B cell (primary cell): Measurements from ENCODE around the gene TMEM131L. TPM values are rescaled to one million over a fixed set of nuclear protein-coding genes. Genes with fewer than 3 reads are reported as not detected.
A peak's percentile ranks its signal among the peaks of the same experiment; 100 is the strongest.

Source experiments
- ATAC-seq: fragments of 200-7000 bp; cut with Tn5 transposase; one replicate; pipeline ENCODE4 v1.10.0; 2021; ENCODE audit warnings: low read depth, mild to moderate bottlenecking, moderate number of reproducible peaks, moderate library complexity
- CTCF ChIA-PET: fragments of 350-600 bp; sonication (Branson Sonifier 250); formaldehyde crosslinking; loops from one replicate; lab custom pipeline; 2021; ENCODE audit warnings: antibody characterized with exemption, inconsistent platforms; lab: Charles Lee
- POLR2A ChIA-PET: fragments of 350-600 bp; sonication (Branson Sonifier 250); formaldehyde crosslinking; loops from one replicate; lab custom pipeline; 2021; ENCODE audit warnings: antibody characterized with exemption; lab: Charles Lee
- DNase-seq: peaks from one replicate; pipeline ENCODE4 v3.0.0; 2013
- H2AFZ ChIP-seq: 2 replicates; pipeline ENCODE4 v1.6.1; 2012; ENCODE audit warnings: mild to moderate bottlenecking, low read depth, low read length; ENCODE audit not compliant: insufficient read depth, poor library complexity, severe bottlenecking
- H3K27ac ChIP-seq, 2 donors: 1 replicate in 1 of 2; 2 replicates in 1 of 2; pipeline ENCODE4 v1.5.1; 2012 to 2013; ENCODE audit warnings: low read length in 2 of 2, mild to moderate bottlenecking in 2 of 2, moderate library complexity in 1 of 2
- H3K27me3 ChIP-seq, 4 experiments: fragments of 200-600 bp in 1 of 4; sonication (generic) in 1 of 4; replicated peaks in 1 of 4; 1 replicate in 2 of 4; 2 replicates in 2 of 4; pipeline versions ENCODE4 v1.6.1 to v1.7.0; 2013 to 2016; ENCODE audit warnings: low read length in 3 of 4, mild to moderate bottlenecking in 2 of 4, mixed read lengths in 1 of 4, moderate library complexity in 1 of 4; ENCODE audit not compliant: insufficient read depth in 4 of 4, control insufficient read depth in 3 of 4; ENCODE audit errors: control extremely low read depth in 1 of 4
- H3K36me3 ChIP-seq, 2 experiments: replicated peaks in 1 of 2; 1 replicate in 1 of 2; 2 replicates in 1 of 2; pipeline versions ENCODE4 v1.6.1 to v1.7.1; 2013; ENCODE audit warnings: low read length in 1 of 2; ENCODE audit not compliant: insufficient read depth in 2 of 2, control insufficient read depth in 1 of 2; ENCODE audit errors: control extremely low read depth in 1 of 2, extremely low read depth in 1 of 2
- H3K4me1 ChIP-seq, 2 donors: fragments of 200-600 bp in 1 of 2; sonication (generic) in 1 of 2; 1 replicate in 1 of 2; 2 replicates in 1 of 2; pipeline versions ENCODE4 v1.5.1 to v1.6.1; 2013 to 2017; ENCODE audit warnings: low read length in 2 of 2; ENCODE audit not compliant: control insufficient read depth in 2 of 2, insufficient read depth in 2 of 2
- H3K4me2 ChIP-seq: replicated peaks from 2 replicates; pipeline ENCODE3; 2012; ENCODE audit warnings: mild to moderate bottlenecking, low read depth, low read length; ENCODE audit not compliant: poor library complexity, severe bottlenecking
- H3K4me3 ChIP-seq, 5 experiments: fragments of 200-600 bp in 1 of 5; sonication (generic) in 1 of 5; 1 replicate in 3 of 5; 2 replicates in 2 of 5; pipeline versions ENCODE4 v1.5.1 to v1.7.0; 2011 to 2016; ENCODE audit warnings: low read length in 4 of 5, mild to moderate bottlenecking in 4 of 5, low read depth in 2 of 5, control low read depth in 1 of 5, moderate library complexity in 1 of 5; ENCODE audit not compliant: insufficient read depth in 1 of 5; ENCODE audit errors: control extremely low read depth in 1 of 5, extremely low read depth in 1 of 5
- H3K79me2 ChIP-seq: fragments of 200-600 bp; sonication (generic); one replicate; pipeline ENCODE4 v1.6.0; 2016; ENCODE audit warnings: low read length; ENCODE audit not compliant: control insufficient read depth, insufficient read depth
- H3K9ac ChIP-seq: fragments of 200-600 bp; sonication (generic); 2 replicates; pipeline ENCODE4 v1.6.1; 2017; ENCODE audit warnings: mild to moderate bottlenecking, low read length, moderate library complexity
- H3K9me3 ChIP-seq, 3 donors: one replicate each; pipeline versions ENCODE4 v1.6.1 to v1.7.1; 2013; ENCODE audit warnings: low read length in 2 of 3; ENCODE audit not compliant: control insufficient read depth in 2 of 3, insufficient read depth in 1 of 3; ENCODE audit errors: control extremely low read depth in 1 of 3
- H4K20me1 ChIP-seq: 2 replicates; pipeline ENCODE4 v1.6.0; 2012; ENCODE audit warnings: mild to moderate bottlenecking, low read length; ENCODE audit not compliant: insufficient read depth, control insufficient read depth, poor library complexity, severe bottlenecking
- H3K27ac Mint-ChIP-seq: one replicate; pipeline ENCODE4 v1.8.0; 2021; ENCODE audit warnings: mixed read lengths
- H3K27me3 Mint-ChIP-seq: one replicate; pipeline ENCODE4 v1.8.0; 2021; ENCODE audit warnings: mixed read lengths
- H3K4me1 Mint-ChIP-seq: one replicate; pipeline ENCODE4 v1.8.0; 2021; ENCODE audit warnings: mixed read lengths
- H3K4me3 Mint-ChIP-seq: one replicate; pipeline ENCODE4 v1.8.0; 2021; ENCODE audit warnings: mixed read lengths
- H3K9me3 Mint-ChIP-seq: one replicate; pipeline ENCODE4 v1.8.0; 2022; ENCODE audit warnings: mixed read lengths; ENCODE audit not compliant: insufficient read depth
- CTCF ChIP-seq: fragments of 200-600 bp; IDR thresholded peaks from one replicate; pipeline ENCODE4 v1.8.0; 2022; ENCODE audit warnings: antibody characterized with exemption, mild to moderate bottlenecking
- EZH2 ChIP-seq: IDR thresholded peaks from 2 replicates; pipeline ENCODE4 v1.6.1; 2012; ENCODE audit warnings: borderline replicate concordance, low read depth, mild to moderate bottlenecking, moderate library complexity, low read length; ENCODE audit not compliant: insufficient read depth, poor library complexity, severe bottlenecking
- WGBS: methylation state at CpG from one replicate; pipeline ENCODE4 v1.1.5; 2013; ENCODE audit warnings: missing lambda C conversion rate; ENCODE audit not compliant: insufficient coverage; 5-methylcytosine and 5-hydroxymethylcytosine counted together
- intact Hi-C: fragments of 100-400 bp; cut with micrococcal nuclease; formaldehyde crosslinking; loops from one replicate; pipeline ENCODE4 v1.10.0; 2022
- polyA plus RNA-seq: library from polyadenylated mRNA; depleted of rRNA; stranded (reverse); fragments of >200 nt; gene quantifications from 2 replicates; pipeline ENCODE4 v1.2.3, GENCODE V29; 2012
- total RNA-seq, 2 donors: library from RNA; stranded (reverse); fragments of 120-200 nt in 1 of 2; gene quantifications; 1 replicate in 1 of 2; 2 replicates in 1 of 2; pipeline versions ENCODE4 v1.2.3 to v1.2.4, GENCODE V29; 2013 to 2022

TMEM131L gene
- total and polyA plus RNA-seq, 2 donors (not counting 1 experiment from before 2014, with no cell fraction given), result 56.4 to 120 TPM

- H3K9ac ChIP-seq, result peak overlapping the region; percentile 24
- H3K4me3 ChIP-seq, result peak overlapping the region in 1 of 5 experiments; percentile 33
- H3K9me3 ChIP-seq, result no peaks in the 10 kb centered on the region
- H3K4me3 Mint-ChIP-seq, result no peak overlapping the region
- H3K27ac ChIP-seq, result peak overlapping the region; percentile 40 to 87
- H3K4me1 Mint-ChIP-seq, result peaks cover 87% of the 10 kb centered on the region
- no peaks in the 10 kb centered on the region for H3K9me3 Mint-ChIP-seq
- no peaks in the 10 kb centered on the region for H3K27me3 ChIP-seq
- intact Hi-C loops, result loop anchor here (2.0 kb wide), 1 partner anchor 44 kb away; no protein-coding TSS in a partner anchor
- H3K79me2 ChIP-seq, result peaks cover 100% of the 10 kb centered on the region
- H3K27me3 Mint-ChIP-seq, result no peaks in the 10 kb centered on the region
- ChIA-PET CTCF (interaction anchor here (0.9 to 4.7 kb wide), 5 partner anchors 8 to 185 kb away, joined by 3 to 18 read pairs (median 3); no protein-coding TSS in a partner anchor), POLR2A (interaction anchor here (0.6 kb wide), 1 partner anchor 49 kb away, joined by 3 read pairs; no protein-coding TSS in a partner anchor)
- H3K36me3 ChIP-seq, result peaks cover 0 to 23% of the 10 kb centered on the region in 2 experiments
- no CpG with 5 or more reads among the region's 1 CpG for WGBS
- ATAC-seq (no peak), DNase-seq (no peak)
- H3K4me1 ChIP-seq, result peaks cover 84% of the 10 kb centered on the region in 2 donors
- H3K27ac Mint-ChIP-seq, result peak overlapping the region; percentile 97
- no peak overlapping the region for H2AFZ ChIP-seq
- TF ChIP-seq CTCF (no peak), EZH2 (no peak)
- H4K20me1 ChIP-seq, result peaks cover 85% of the 10 kb centered on the region
- peak overlapping the region; percentile 65 for H3K4me2 ChIP-seq
Observed at GRCh38 chr4:153531000-153531358, 64.8 kb downstream of the TMEM131L start.

- no peaks in the 10 kb centered on the region for H3K9me3 Mint-ChIP-seq
- Histone ChIP-seq H3K4me1 (peaks cover 85% of the 10 kb centered on the region in 2 donors), H3K4me3 (no peak overlapping the region), H2AFZ (no peak overlapping the region), H3K36me3 (peaks cover 0 to 25% of the 10 kb centered on the region in 2 experiments), H3K4me2 (peak overlapping the region; percentile 4), H3K79me2 (peaks cover 100% of the 10 kb centered on the region), H3K27ac (peak overlapping the region in 1 of 2 donors; percentile 87), H4K20me1 (peaks cover 92% of the 10 kb centered on the region), H3K9ac (no peak overlapping the region), H3K27me3 (no peaks in the 10 kb centered on the region), H3K9me3 (no peaks in the 10 kb centered on the region)
- ChIA-PET POLR2A (interaction anchor here (0.5 to 0.7 kb wide), 3 partner anchors 33 to 94 kb away, joined by 3 to 4 read pairs (median 3); no protein-coding TSS in a partner anchor), CTCF (interaction anchor here (0.8 to 2.3 kb wide), 5 partner anchors 10 to 67 kb away, joined by 3 to 7 read pairs (median 4); no protein-coding TSS in a partner anchor)
- H3K4me3 Mint-ChIP-seq, result peak overlapping the region; percentile 36
- no peak for TF ChIP-seq CTCF
- DNase-seq (no peak), ATAC-seq (no peak)
- WGBS, result 100% methylated on average over 1 of the region's 2 CpGs
- H3K27me3 Mint-ChIP-seq, result no peaks in the 10 kb centered on the region
- H3K27ac Mint-ChIP-seq, result peak overlapping the region; percentile 60
- intact Hi-C loops, result loop anchor here (2.0 kb wide), 1 partner anchor 43 kb away; no protein-coding TSS in a partner anchor
- H3K4me1 Mint-ChIP-seq, result peaks cover 87% of the 10 kb centered on the region
Observed at GRCh38 chr4:153531976-153532626, 65.9 kb downstream of the TMEM131L start.
